ENCODE data around the gene USP6NL.
A peak's percentile ranks its signal among the peaks of the same experiment; 100 is the strongest.

- TF ChIP-seq CTCF (IDR thresholded peaks at IDR 0.05) (no peak), POLR2AphosphoS5 (IDR thresholded peaks at IDR 0.05; ENCODE audit: low read depth, low read length) (peak; percentile 48; the same call in 1 of the 2 replicates), EZH2phosphoT487 (IDR thresholded peaks at IDR 0.05; ENCODE audit: borderline replicate concordance, low read depth) (no peak), YY1 (IDR thresholded peaks at IDR 0.05; ENCODE audit: low read depth) (no peak), USF2 (IDR thresholded peaks at IDR 0.05; ENCODE audit: borderline replicate concordance, low read depth, low read length) (no peak), RFX5 (IDR thresholded peaks at IDR 0.05; ENCODE audit: low read length) (no peak), NFIC (IDR thresholded peaks at IDR 0.05; ENCODE audit: borderline replicate concordance) (no peak; the same call in 1 of the 2 replicates), CHD2 (IDR thresholded peaks at IDR 0.05; ENCODE audit: low read length, partially characterized antibody) (no peak), ZBTB33 (IDR thresholded peaks at IDR 0.05; ENCODE audit: borderline replicate concordance, low read depth) (no peak), GABPA (IDR thresholded peaks at IDR 0.05; ENCODE audit: low read depth) (no peak), TAF1 (IDR thresholded peaks at IDR 0.05; ENCODE audit: borderline replicate concordance, low read depth, low read length) (no peak), SIN3A (IDR thresholded peaks at IDR 0.05; ENCODE audit: borderline replicate concordance, low read depth, low read length) (0 out of 2 replicates have a peak, but pooled peaks have one; percentile 43), SMC3 (IDR thresholded peaks at IDR 0.05; ENCODE audit: low read depth, low read length) (no peak)
These were observed 59.4 kb downstream of the USP6NL start for GRCh38 chr10:11551916-11552602.
